RWPE1 (cell line): ENCODE measurements around the gene RHEB.

Experiments
- CTCF ChIA-PET: fragments of 350-600 bp; sonication (Branson Sonifier 250); formaldehyde crosslinking; extraction: SDS; loops from one replicate; lab custom pipeline; 2021; lab: Yijun Ruan, JAX
- POLR2A ChIA-PET: fragments of 400-600 bp; formaldehyde crosslinking; extraction: SDS; loops from one replicate; lab custom pipeline; 2020; ENCODE audit warnings: antibody characterized with exemption; ENCODE audit not compliant: low non-redundant PET; lab: Yijun Ruan, JAX
- DNase-seq: peaks from one replicate; pipeline ENCODE4 v3.0.0; 2012; ENCODE audit warnings: low spot score
- H3K27ac ChIP-seq: fragments of 450-650 bp; 2 replicates; pipeline ENCODE4 v1.5.1; 2017
- TF ChIP-seq, protein P1 (sequence below): fragments of 450-650 bp; conservative IDR thresholded peaks from 2 replicates; pipeline ENCODE4 v1.5.1; 2017; ENCODE audit warnings: low read depth, mild to moderate bottlenecking

Gene RHEB

GRCh38 chr7:151437866-151438516 lies 81.7 kb downstream of the RHEB start:
- POLR2A ChIA-PET: no interaction called here

DNA sequence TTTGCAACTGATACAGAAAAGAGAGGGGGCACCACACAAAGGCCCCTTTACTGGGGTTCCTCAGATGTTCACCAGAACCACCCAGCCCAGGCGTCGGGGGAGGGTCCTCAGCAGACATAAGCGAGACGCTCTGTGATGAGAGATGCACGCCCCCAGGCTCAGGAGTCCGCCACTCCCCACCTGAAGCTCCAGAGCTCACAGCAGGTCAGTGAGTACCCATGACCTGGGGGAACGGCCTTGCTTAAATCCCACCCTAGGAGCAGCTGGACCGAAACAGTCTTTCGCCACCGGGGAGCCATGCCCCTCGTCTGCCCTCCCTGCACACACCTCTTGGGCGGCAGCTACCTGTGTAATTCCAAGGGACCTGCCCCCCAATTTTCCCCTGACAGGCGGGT lies 82.5 kb downstream of the RHEB start:
- TF ChIP-seq, protein P1, sequence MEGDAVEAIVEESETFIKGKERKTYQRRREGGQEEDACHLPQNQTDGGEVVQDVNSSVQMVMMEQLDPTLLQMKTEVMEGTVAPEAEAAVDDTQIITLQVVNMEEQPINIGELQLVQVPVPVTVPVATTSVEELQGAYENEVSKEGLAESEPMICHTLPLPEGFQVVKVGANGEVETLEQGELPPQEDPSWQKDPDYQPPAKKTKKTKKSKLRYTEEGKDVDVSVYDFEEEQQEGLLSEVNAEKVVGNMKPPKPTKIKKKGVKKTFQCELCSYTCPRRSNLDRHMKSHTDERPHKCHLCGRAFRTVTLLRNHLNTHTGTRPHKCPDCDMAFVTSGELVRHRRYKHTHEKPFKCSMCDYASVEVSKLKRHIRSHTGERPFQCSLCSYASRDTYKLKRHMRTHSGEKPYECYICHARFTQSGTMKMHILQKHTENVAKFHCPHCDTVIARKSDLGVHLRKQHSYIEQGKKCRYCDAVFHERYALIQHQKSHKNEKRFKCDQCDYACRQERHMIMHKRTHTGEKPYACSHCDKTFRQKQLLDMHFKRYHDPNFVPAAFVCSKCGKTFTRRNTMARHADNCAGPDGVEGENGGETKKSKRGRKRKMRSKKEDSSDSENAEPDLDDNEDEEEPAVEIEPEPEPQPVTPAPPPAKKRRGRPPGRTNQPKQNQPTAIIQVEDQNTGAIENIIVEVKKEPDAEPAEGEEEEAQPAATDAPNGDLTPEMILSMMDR: no peak
- DNase-seq: no peak
- CTCF ChIA-PET: no interaction called here
- H3K27ac ChIP-seq: no peak overlapping the region
- POLR2A ChIA-PET: no interaction called here

More at GRCh38 chr7:151437866-151438516, 81.7 kb downstream of the RHEB start:
- TF ChIP-seq, protein P1: no peak
- no peak for DNase-seq
- H3K27ac ChIP-seq: no peak overlapping the region
- CTCF ChIA-PET: interaction anchor here (0.7 kb wide), 1 partner anchor 19 kb away, joined by 3 read pairs; no protein-coding TSS in a partner anchor

DNA sequence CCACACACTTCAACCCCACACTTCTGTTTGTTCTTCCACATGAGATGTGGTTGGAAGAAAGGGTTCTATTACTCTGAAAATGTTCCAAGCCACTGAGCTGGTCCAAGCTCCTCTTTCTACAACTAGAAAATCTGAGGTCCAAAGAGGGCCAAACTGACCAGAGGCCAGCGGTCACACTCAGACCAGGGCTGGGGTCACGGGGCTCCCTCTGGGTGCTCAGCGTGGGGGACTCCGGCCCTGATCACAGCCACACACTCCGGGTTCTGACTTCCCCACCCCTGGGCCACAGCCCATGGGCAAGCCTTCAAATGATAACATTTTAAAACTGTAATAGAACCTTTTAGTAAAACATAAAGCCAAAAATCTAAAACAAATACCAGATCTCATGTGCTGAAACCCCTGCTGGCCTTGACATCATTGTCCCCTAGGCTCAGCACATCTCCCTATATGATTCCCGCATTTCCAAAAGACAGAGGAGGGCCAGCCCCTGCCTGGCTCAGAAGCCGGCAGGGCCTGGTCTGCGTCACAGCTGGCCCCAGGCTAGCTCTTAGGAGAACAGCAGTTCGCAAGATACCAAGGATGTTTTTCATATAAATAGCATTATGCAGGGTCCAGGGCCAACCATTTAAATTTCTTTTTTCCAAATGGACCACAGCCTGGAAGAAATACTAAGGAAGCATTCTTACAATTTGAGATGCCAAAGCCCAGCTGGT lies 83.1 kb downstream of the RHEB start:
- DNase-seq: no peak
- TF ChIP-seq, protein P1: no peak
- ChIA-PET CTCF (no interaction called here), POLR2A (no interaction called here)
- H3K27ac ChIP-seq: no peak overlapping the region

- TF ChIP-seq, protein P1: no peak
- CTCF ChIA-PET: no interaction called here
Measured at GRCh38 chr7:151435971-151436370, 83.7 kb downstream of the RHEB start.

GRCh38 chr7:151435103-151435916 lies 84.4 kb downstream of the RHEB start:
- DNase-seq: no peak
- TF ChIP-seq, protein P1: no peak
- POLR2A ChIA-PET: no interaction called here
- CTCF ChIA-PET: no interaction called here
- no peak overlapping the region for H3K27ac ChIP-seq

More at GRCh38 chr7:151435971-151436370, 83.7 kb downstream of the RHEB start:
- no peak overlapping the region for H3K27ac ChIP-seq
- DNase-seq: no peak
- POLR2A ChIA-PET: no interaction called here

DNA sequence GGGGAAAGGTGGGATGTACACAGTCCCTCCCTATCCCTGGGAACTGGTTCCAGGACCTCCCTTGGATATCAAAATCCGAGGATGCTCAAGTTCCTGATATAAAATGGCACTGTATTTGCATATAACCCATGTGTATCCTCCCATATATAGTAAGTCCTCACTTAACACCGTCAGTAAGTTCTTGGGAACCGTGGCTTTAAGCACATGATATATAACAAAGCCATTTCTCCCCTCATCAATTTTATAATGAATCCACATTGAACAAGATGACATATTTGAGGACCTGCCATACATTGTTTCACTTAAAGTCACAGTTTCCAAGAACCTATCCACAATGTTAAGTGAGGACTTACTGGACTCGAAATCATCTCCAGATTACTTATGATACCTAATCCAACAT lies 85.1 kb downstream of the RHEB start:
- ChIA-PET CTCF (no interaction called here), POLR2A (no interaction called here)

More for the DNA sequence above, 85.1 kb downstream of the RHEB start:
- no peak overlapping the region for H3K27ac ChIP-seq
- DNase-seq: no peak
- TF ChIP-seq, protein P1: no peak
